H1 (cell line): ENCODE data around the gene FMO3. TPM values are rescaled to one million over a fixed set of nuclear protein-coding genes. Genes with fewer than 3 reads are reported as not detected.

Experiments
- CTCF ChIA-PET: fragments of 300-600 bp; sonication (Branson Sonifier 250); formaldehyde crosslinking; loops from one replicate; lab custom pipeline; 2021; ENCODE audit not compliant: partially characterized antibody; lab: Charles Lee
- POLR2A ChIA-PET: fragments of 300-600 bp; sonication (Branson Sonifier 250); formaldehyde crosslinking; loops from one replicate; lab custom pipeline; 2021; ENCODE audit warnings: inconsistent platforms; ENCODE audit not compliant: partially characterized antibody; lab: Charles Lee
- DNase-seq, 2 experiments: peaks; one replicate each; pipeline versions ENCODE4 v3.0.0 to v3.0.0-alpha.2; 2010 to 2022; ENCODE audit warnings: low spot score in 2 of 2, low read depth in 1 of 2, mixed read lengths in 1 of 2
- FAIRE-seq: peaks from 2 replicates; lab custom pipeline; 2011; peaks lifted over from hg19 to GRCh38; lab: Jason Lieb, UNC
- H2AFZ ChIP-seq: 2 replicates; pipeline ENCODE4 v1.8.1; 2012; ENCODE audit warnings: low read length, inconsistent platforms
- H2AK5ac ChIP-seq: 2 replicates; pipeline ENCODE4 v1.6.1; 2013; ENCODE audit warnings: low read depth, low read length
- H2BK120ac ChIP-seq: replicated peaks from 2 replicates; pipeline ENCODE3; 2013; ENCODE audit warnings: low read depth, low read length, inconsistent platforms
- H2BK12ac ChIP-seq: 2 replicates; pipeline ENCODE4 v1.6.1; 2013; ENCODE audit warnings: low read depth, low read length
- H2BK15ac ChIP-seq: 2 replicates; pipeline ENCODE4 v1.6.1; 2013; ENCODE audit warnings: low read length
- H2BK20ac ChIP-seq: 2 replicates; pipeline ENCODE4 v1.6.1; 2013; ENCODE audit warnings: low read length
- H2BK5ac ChIP-seq: 2 replicates; pipeline ENCODE4 v1.6.1; 2013; ENCODE audit warnings: low read depth, low read length
- H3K14ac ChIP-seq: 2 replicates; pipeline ENCODE4 v1.6.1; 2013; ENCODE audit warnings: inconsistent platforms; ENCODE audit not compliant: insufficient read length
- H3K18ac ChIP-seq: 2 replicates; pipeline ENCODE4 v1.6.1; 2013; ENCODE audit warnings: low read length; ENCODE audit errors: extremely low read depth
- H3K23ac ChIP-seq: 2 replicates; pipeline ENCODE4 v1.6.1; 2013; ENCODE audit warnings: inconsistent platforms; ENCODE audit not compliant: insufficient read length
- H3K23me2 ChIP-seq: 2 replicates; pipeline ENCODE4 v1.6.1; 2013; ENCODE audit warnings: low read depth, low read length
- H3K27ac ChIP-seq: 2 replicates; pipeline ENCODE4 v1.6.1; 2011; ENCODE audit warnings: low read depth, low read length, inconsistent platforms
- H3K27me3 ChIP-seq, 4 experiments: replicated peaks in 1 of 4; 1 replicate in 1 of 4; 2 replicates in 3 of 4; pipeline versions ENCODE4 v1.6.1 to v1.8.1; 2011 to 2013; ENCODE audit warnings: low read length in 3 of 4, mild to moderate bottlenecking in 3 of 4, inconsistent platforms in 2 of 4, mixed read lengths in 2 of 4, moderate library complexity in 1 of 4; ENCODE audit not compliant: control insufficient read depth in 3 of 4, insufficient read depth in 3 of 4; ENCODE audit errors: extremely low read depth in 1 of 4
- H3K36me3 ChIP-seq, 4 experiments: 2 replicates each; pipeline versions ENCODE4 v1.6.1 to v1.8.1; 2011 to 2013; ENCODE audit warnings: mild to moderate bottlenecking in 4 of 4, low read length in 3 of 4, moderate library complexity in 2 of 4, control low read depth in 1 of 4, inconsistent platforms in 1 of 4; ENCODE audit not compliant: insufficient read depth in 4 of 4, control insufficient read depth in 2 of 4
- H3K4ac ChIP-seq: replicated peaks from 2 replicates; pipeline ENCODE3; 2013; ENCODE audit warnings: low read length, low read depth, mixed read lengths, inconsistent platforms; ENCODE audit not compliant: insufficient read length
- H3K4me1 ChIP-seq, 4 experiments: replicated peaks in 1 of 4; 1 replicate in 1 of 4; 2 replicates in 3 of 4; pipeline versions ENCODE4 v1.6.1 to v1.8.1; 2011 to 2013; ENCODE audit warnings: low read length in 3 of 4, inconsistent platforms in 2 of 4, mixed read lengths in 1 of 4; ENCODE audit not compliant: insufficient read depth in 4 of 4, control insufficient read depth in 3 of 4
- H3K4me2 ChIP-seq, 2 experiments: 2 replicates each; pipeline versions ENCODE4 v1.6.1 to v1.8.1; 2011 to 2013; ENCODE audit warnings: low read depth in 2 of 2, low read length in 2 of 2, control low read depth in 1 of 2, inconsistent platforms in 1 of 2, mild to moderate bottlenecking in 1 of 2; ENCODE audit not compliant: insufficient read depth in 1 of 2
- H3K4me3 ChIP-seq, 4 experiments: fragments of 200-600, 300-600 bp in 1 of 4; sonication (generic), shearing (Covaris generic), sonication (Bioruptor Twin) in 1 of 4; 2 replicates each; pipeline versions ENCODE4 v1.5.1 to v1.8.1; 2011 to 2016; ENCODE audit warnings: low read length in 4 of 4, low read depth in 3 of 4, control low read depth in 2 of 4, inconsistent platforms in 2 of 4, mild to moderate bottlenecking in 2 of 4, mixed read lengths in 1 of 4, moderate library complexity in 1 of 4; ENCODE audit not compliant: insufficient read depth in 2 of 4; ENCODE audit errors: extremely low read depth in 1 of 4
- H3K56ac ChIP-seq: replicated peaks from 2 replicates; pipeline ENCODE3; 2013; ENCODE audit warnings: low read depth, mild to moderate bottlenecking, mixed read lengths, low read length, inconsistent platforms; ENCODE audit not compliant: insufficient read length
- H3K79me1 ChIP-seq: 2 replicates; pipeline ENCODE4 v1.6.1; 2013; ENCODE audit warnings: low read depth, low read length, control low read depth
- H3K79me2 ChIP-seq, 2 experiments: 2 replicates each; pipeline versions ENCODE4 v1.6.1 to v1.8.1; 2012 to 2013; ENCODE audit warnings: low read length in 2 of 2, mild to moderate bottlenecking in 2 of 2, inconsistent platforms in 1 of 2; ENCODE audit not compliant: insufficient read depth in 2 of 2, control insufficient read depth in 1 of 2
- H3K9ac ChIP-seq, 4 experiments: replicated peaks in 1 of 4; 1 replicate in 1 of 4; 2 replicates in 3 of 4; pipeline versions ENCODE4 v1.6.1 to v1.8.1; 2011 to 2013; ENCODE audit warnings: low read depth in 3 of 4, low read length in 3 of 4, control low read depth in 2 of 4, mild to moderate bottlenecking in 2 of 4, moderate library complexity in 2 of 4, inconsistent platforms in 1 of 4; ENCODE audit errors: extremely low read depth in 1 of 4
- H3K9me3 ChIP-seq, 2 experiments: 2 replicates each; pipeline versions ENCODE4 v1.6.1 to v1.8.1; 2012 to 2013; ENCODE audit warnings: mild to moderate bottlenecking in 2 of 2, moderate library complexity in 2 of 2, control low read depth in 1 of 2, inconsistent platforms in 1 of 2, low read depth in 1 of 2, low read length in 1 of 2, mixed read lengths in 1 of 2; ENCODE audit not compliant: insufficient read depth in 2 of 2
- H4K20me1 ChIP-seq, 2 experiments: replicated peaks in 1 of 2; 2 replicates each; pipeline versions ENCODE3 to v1.8.1; 2011 to 2013; ENCODE audit warnings: inconsistent platforms in 2 of 2, low read length in 2 of 2, mild to moderate bottlenecking in 1 of 2; ENCODE audit not compliant: insufficient read depth in 2 of 2, control insufficient read depth in 1 of 2
- H4K5ac ChIP-seq: 2 replicates; pipeline ENCODE4 v1.6.1; 2013; ENCODE audit warnings: low read length, low read depth, mixed read lengths, inconsistent platforms; ENCODE audit not compliant: insufficient read length
- H4K8ac ChIP-seq: 2 replicates; pipeline ENCODE4 v1.8.0; 2013; ENCODE audit warnings: mild to moderate bottlenecking, moderate library complexity, low read length, inconsistent platforms; ENCODE audit not compliant: insufficient read depth; ENCODE audit errors: extremely low read depth
- H4K91ac ChIP-seq: replicated peaks from 2 replicates; pipeline ENCODE3; 2013; ENCODE audit warnings: low read length, mixed read lengths, inconsistent platforms; ENCODE audit not compliant: insufficient read length
- ASH2L ChIP-seq: fragments of 200-600, 300-600 bp; sonication (generic); IDR thresholded peaks from one replicate; pipeline ENCODE4 v1.7.1; 2017; ENCODE audit warnings: low read length
- CHD2 ChIP-seq: IDR thresholded peaks from 2 replicates; pipeline ENCODE4 v1.6.1; 2012; ENCODE audit warnings: low read length, improper control_type of control experiment
- CTCF ChIP-seq, 3 experiments: IDR thresholded peaks; 1 replicate in 2 of 3; 2 replicates in 1 of 3; pipeline versions ENCODE4 v1.5.1 to v1.6.1; 2011; ENCODE audit warnings: low read length in 3 of 3, mild to moderate bottlenecking in 3 of 3, inconsistent platforms in 2 of 3, low read depth in 1 of 3, moderate library complexity in 1 of 3; ENCODE audit not compliant: insufficient read depth in 1 of 3; ENCODE audit errors: control extremely low read depth in 1 of 3
- EZH2 ChIP-seq: fragments of 200-600 bp; sonication (generic); IDR thresholded peaks from 2 replicates; pipeline ENCODE4 v1.7.1; 2012; ENCODE audit warnings: low read depth, mild to moderate bottlenecking, moderate library complexity, low read length, inconsistent platforms; ENCODE audit not compliant: severe bottlenecking
- GTF2F1 ChIP-seq: IDR thresholded peaks from 2 replicates; pipeline ENCODE4 v1.6.1; 2012; ENCODE audit warnings: low read depth, low read length, improper control_type of control experiment, borderline replicate concordance
- KDM5A ChIP-seq: fragments of 200-600 bp; IDR thresholded peaks from 2 replicates; pipeline ENCODE4 v1.7.1; 2012; ENCODE audit warnings: mild to moderate bottlenecking, low read length, inconsistent platforms, mixed read lengths
- PHF8 ChIP-seq: fragments of 200-600 bp; sonication (generic); conservative IDR thresholded peaks from 2 replicates; pipeline ENCODE4 v1.7.1; 2012; ENCODE audit warnings: low read depth, mild to moderate bottlenecking, inconsistent platforms, low read length, moderate library complexity
- POLR2A ChIP-seq, 2 experiments: IDR thresholded peaks; 1 replicate in 1 of 2; 2 replicates in 1 of 2; pipeline ENCODE4 v1.6.1; 2011; ENCODE audit warnings: low read depth in 2 of 2, low read length in 2 of 2, mild to moderate bottlenecking in 2 of 2; ENCODE audit errors: control extremely low read depth in 1 of 2
- RBBP5 ChIP-seq: IDR thresholded peaks from 2 replicates; pipeline ENCODE4 v1.7.1; 2012; ENCODE audit warnings: low read depth, mild to moderate bottlenecking, inconsistent platforms, low read length, moderate library complexity, borderline replicate concordance
- TCF12 ChIP-seq: IDR thresholded peaks from 2 replicates; pipeline ENCODE4 v1.6.1; 2011; ENCODE audit warnings: low read depth, mild to moderate bottlenecking, low read length
- WGBS, 2 experiments: shearing (Covaris generic) in 1 of 2; methylation state at CpG; one replicate each; pipeline versions ENCODE4 v1.1.6 to v1.1.7; 2013 to 2015; ENCODE audit warnings: low lambda C conversion rate in 2 of 2, mixed read lengths in 2 of 2, inconsistent platforms in 1 of 2, low coverage in 1 of 2, missing lambda C conversion rate in 1 of 2; ENCODE audit not compliant: insufficient replicate concordance in 2 of 2, insufficient coverage in 1 of 2, insufficient read length in 1 of 2; ENCODE audit errors: extremely low coverage in 1 of 2, missing lambda C conversion rate in 1 of 2; 5-methylcytosine and 5-hydroxymethylcytosine counted together
- polyA plus RNA-seq, 7 experiments: library from polyadenylated mRNA; depleted of rRNA in 3 of 7; stranded (reverse) in 5 of 7; unstranded in 2 of 7; fragments of >200 nt in 5 of 7; fragments of 200-250 nt in 2 of 7; gene quantifications; 1 replicate in 5 of 7; 2 replicates in 1 of 7; 4 replicates in 1 of 7; pipeline versions ENCODE4 v1.2.1 to v1.2.3, GENCODE V29; 2011 to 2013; ENCODE audit warnings: missing spikeins in 2 of 7, mixed read lengths in 2 of 7
- total RNA-seq: library from RNA; stranded (reverse); fragmentation: NEBNext Ultra II Directional; extraction: Animal tissue kit (Norgen Biotek cat#: 25700); gene quantifications from 2 replicates; pipeline ENCODE4 v1.2.1, GENCODE V29; 2021

The FMO3 gene
- total and polyA plus RNA-seq, 2 of the 8 experiments (the other 6 are each of a cell fraction or from before 2014, with no cell fraction given) = not detected

GRCh38 chr1:171140956-171141687 is 50.4 kb downstream of the FMO3 start:
- no peak overlapping the region for H2AFZ ChIP-seq
- TF ChIP-seq GTF2F1 (no peak), CHD2 (no peak), CTCF (IDR thresholded peaks at IDR 0.05; ENCODE audit: control extremely low read depth in 1 of 3, insufficient read depth in 1 of 3, low read depth in 1 of 3, low read length in 3 of 3) (no peak), KDM5A (no peak), POLR2A (IDR thresholded peaks at IDR 0.05; ENCODE audit: control extremely low read depth in 1 of 2, low read depth in 2 of 2, low read length in 2 of 2) (no peak), EZH2 (no peak), RBBP5 (no peak), ASH2L (no peak), TCF12 (no peak), PHF8 (no peak)

More at GRCh38 chr1:171140956-171141687, 50.4 kb downstream of the FMO3 start:
- Histone ChIP-seq H2BK12ac (no peak overlapping the region), H3K36me3 (no peaks in the 10 kb centered on the region), H3K4ac (no peak overlapping the region), H3K9ac (no peak overlapping the region), H2BK15ac (no peak overlapping the region), H3K23me2 (no peaks in the 10 kb centered on the region), H2BK20ac (0 out of 2 replicates have a peak overlapping the region, but pooled peaks have one; percentile 7), H3K14ac (no peak overlapping the region), H4K91ac (no peak overlapping the region), H3K18ac (no peak overlapping the region), H3K27ac (no peak overlapping the region), H2BK5ac (no peak overlapping the region), H3K56ac (no peak overlapping the region), H3K27me3 (no peaks in the 10 kb centered on the region), H3K4me1 (peaks cover 0 to 6% (median 0%) of the 10 kb centered on the region in 4 experiments; a peak in 1 of 7 replicates), H3K4me3 (no peak overlapping the region), H3K79me2 (no peaks in the 10 kb centered on the region), H2BK120ac (no peak overlapping the region), H4K20me1 (no peaks in the 10 kb centered on the region), H3K4me2 (no peak overlapping the region), H3K79me1 (no peaks in the 10 kb centered on the region), H2AK5ac (no peak overlapping the region), H4K5ac (no peak overlapping the region), H3K23ac (no peak overlapping the region), H4K8ac (no peak overlapping the region), H3K9me3 (no peaks in the 10 kb centered on the region)
- ChIA-PET POLR2A (interaction anchor here (1.2 kb wide), 1 partner anchor 10 kb away, joined by 3 read pairs; no protein-coding TSS in a partner anchor), CTCF (interaction anchor here (0.6 to 2.9 kb wide), 9 partner anchors 8 to 475 kb away, joined by 3 to 20 read pairs (median 4); partner anchors contain the start of gene FMO4)
- FAIRE-seq = no peak
- 88% methylated on average over 4 of the region's 4 CpGs; no CpG with 5 or more reads in 1 of the 2 experiments for WGBS, 2 experiments
- DNase-seq = no peak
